Sigmoid colon (tissue), 7 donors: ENCODE measurements around the gene ICA1L. TPM values are rescaled to one million over a fixed set of nuclear protein-coding genes. Genes with fewer than 3 reads are reported as not detected.
A peak's percentile ranks its signal among the peaks of the same experiment; 100 is the strongest.
"Not testable (repeated sequence)": the region's sequence is repeated elsewhere in the genome, so short reads cannot be mapped to it uniquely, and the experiment has no call there.

Experiments used
- DNase-seq: peaks from one replicate; pipeline ENCODE4 v3.0.0-alpha.2; 2019
- H3K27ac ChIP-seq, 4 donors: fragments of 200-600 bp; sonication (generic); one replicate each; pipeline ENCODE4 v1.5.1; 2016 to 2019; ENCODE audit warnings: mild to moderate bottlenecking in 1 of 4
- H3K27me3 ChIP-seq, 3 donors: fragments of 200-600 bp; sonication (generic); one replicate each; pipeline ENCODE4 v1.5.1; 2019; ENCODE audit warnings: mild to moderate bottlenecking in 1 of 3
- H3K36me3 ChIP-seq, 4 donors: fragments of 200-600 bp; sonication (generic); one replicate each; pipeline ENCODE4 v1.5.1; 2016 to 2019
- H3K4me1 ChIP-seq, 4 donors: fragments of 200-600 bp; sonication (generic); one replicate each; pipeline ENCODE4 v1.5.1; 2017 to 2019
- H3K4me3 ChIP-seq, 4 donors: fragments of 200-600 bp; sonication (generic); one replicate each; pipeline ENCODE4 v1.5.1; 2017 to 2019; ENCODE audit warnings: mild to moderate bottlenecking in 2 of 4, moderate library complexity in 1 of 4
- H3K9me3 ChIP-seq, 4 donors: fragments of 200-600 bp in 3 of 4; sonication (generic) in 3 of 4; one replicate each; pipeline versions ENCODE4 v1.5.1 to v1.6.1; 2013 to 2019
- EP300 ChIP-seq, 4 donors: sonication (generic); formaldehyde crosslinking; IDR thresholded peaks; one replicate each; pipeline ENCODE4 v1.6.1; 2017; ENCODE audit warnings: antibody characterized with exemption in 4 of 4
- POLR2A ChIP-seq, 2 donors: fragments of 450-650 bp; IDR thresholded peaks; one replicate each; pipeline ENCODE4 v1.6.1; 2016; ENCODE audit warnings: antibody characterized with exemption in 2 of 2, mild to moderate bottlenecking in 2 of 2, moderate library complexity in 2 of 2
- POLR2AphosphoS5 ChIP-seq, 4 donors: sonication (generic); formaldehyde crosslinking; IDR thresholded peaks; one replicate each; pipeline ENCODE4 v1.6.1; 2017; ENCODE audit warnings: antibody characterized with exemption in 4 of 4
- WGBS, 2 donors: extraction: QIAGEN DNeasy Blood & Tissue Kit; methylation state at CpG; one replicate each; pipeline ENCODE4 v1.1.7; 2013; 5-methylcytosine and 5-hydroxymethylcytosine counted together
- intact Hi-C: fragments of 100-400 bp; cut with DNase I; formaldehyde crosslinking; loops from one replicate; pipeline ENCODE4 v1.15.1; 2023
- polyA plus RNA-seq, 3 donors: library from polyadenylated mRNA; stranded (reverse); fragments of 200-250 nt; gene quantifications; one replicate each; pipeline ENCODE4 v1.2.3, GENCODE V29; 2013
- total RNA-seq, 4 donors: library from RNA; depleted of rRNA; stranded (reverse); fragments of >200 nt; gene quantifications; one replicate each; pipeline ENCODE4 v1.1.0, GENCODE V29; 2016
- TF ChIP-seq, protein P1 (sequence below), 4 experiments: fragments of 450-650 bp in 3 of 4; fragments of 200-600 bp in 1 of 4; IDR thresholded peaks; one replicate each; pipeline ENCODE4 v1.5.1; 2016 to 2019; ENCODE audit warnings: antibody characterized with exemption in 4 of 4, mild to moderate bottlenecking in 3 of 4, moderate library complexity in 2 of 4
- donor health status: healthy with polysubstance abuse.
- donor health status: Bipolar disorder and iron deficiency.
- donor health status: healthy.

The ICA1L gene
- total and polyA plus RNA-seq, 7 donors: 0.46 to 28.8 (median 15.7) TPM

DNA sequence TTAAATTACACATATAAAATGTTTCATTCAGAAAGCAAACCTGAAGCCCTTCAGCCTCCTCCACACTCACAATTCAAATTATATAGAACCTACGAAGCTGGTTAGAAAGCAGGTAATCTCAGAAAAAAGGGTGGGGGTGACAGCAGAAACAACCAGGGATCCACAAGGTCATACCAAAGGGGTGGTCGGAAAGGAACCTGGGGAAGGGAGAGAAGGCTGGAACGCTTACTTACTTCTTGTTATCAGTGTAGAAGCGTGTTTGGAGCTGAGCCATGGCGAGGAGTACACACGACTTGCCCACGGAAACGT, 39.6 kb upstream of the ICA1L start:
- WGBS, 2 donors: 0 to 1% methylated on average over 8 of the region's 8 CpGs
- no peak for DNase-seq
- Histone ChIP-seq H3K36me3 (peaks cover 0 to 6% (median 0%) of the 10 kb centered on the region in 4 donors), H3K9me3 (no peaks in the 10 kb centered on the region), H3K27ac (peak overlapping the region; percentile 83 to 88 (median 86)), H3K27me3 (no peaks in the 10 kb centered on the region), H3K4me1 (peaks cover 0 to 29% (median 18%) of the 10 kb centered on the region in 4 donors), H3K4me3 (peak overlapping the region; percentile 55 to 78 (median 62))
- TF ChIP-seq POLR2A (IDR thresholded peaks at IDR 0.05): no peak
- TF ChIP-seq, protein P1, sequence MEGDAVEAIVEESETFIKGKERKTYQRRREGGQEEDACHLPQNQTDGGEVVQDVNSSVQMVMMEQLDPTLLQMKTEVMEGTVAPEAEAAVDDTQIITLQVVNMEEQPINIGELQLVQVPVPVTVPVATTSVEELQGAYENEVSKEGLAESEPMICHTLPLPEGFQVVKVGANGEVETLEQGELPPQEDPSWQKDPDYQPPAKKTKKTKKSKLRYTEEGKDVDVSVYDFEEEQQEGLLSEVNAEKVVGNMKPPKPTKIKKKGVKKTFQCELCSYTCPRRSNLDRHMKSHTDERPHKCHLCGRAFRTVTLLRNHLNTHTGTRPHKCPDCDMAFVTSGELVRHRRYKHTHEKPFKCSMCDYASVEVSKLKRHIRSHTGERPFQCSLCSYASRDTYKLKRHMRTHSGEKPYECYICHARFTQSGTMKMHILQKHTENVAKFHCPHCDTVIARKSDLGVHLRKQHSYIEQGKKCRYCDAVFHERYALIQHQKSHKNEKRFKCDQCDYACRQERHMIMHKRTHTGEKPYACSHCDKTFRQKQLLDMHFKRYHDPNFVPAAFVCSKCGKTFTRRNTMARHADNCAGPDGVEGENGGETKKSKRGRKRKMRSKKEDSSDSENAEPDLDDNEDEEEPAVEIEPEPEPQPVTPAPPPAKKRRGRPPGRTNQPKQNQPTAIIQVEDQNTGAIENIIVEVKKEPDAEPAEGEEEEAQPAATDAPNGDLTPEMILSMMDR (IDR thresholded peaks at IDR 0.05): no peak
- TF ChIP-seq POLR2AphosphoS5 (IDR thresholded peaks at IDR 0.05): no peak
- no peak for TF ChIP-seq EP300 (IDR thresholded peaks at IDR 0.05)
- intact Hi-C loops: loop anchor here (2.0 to 5.0 kb wide), 3 partner anchors 39 to 276 kb away; partner anchors contain the start of genes FAM117B and ICA1L

DNA sequence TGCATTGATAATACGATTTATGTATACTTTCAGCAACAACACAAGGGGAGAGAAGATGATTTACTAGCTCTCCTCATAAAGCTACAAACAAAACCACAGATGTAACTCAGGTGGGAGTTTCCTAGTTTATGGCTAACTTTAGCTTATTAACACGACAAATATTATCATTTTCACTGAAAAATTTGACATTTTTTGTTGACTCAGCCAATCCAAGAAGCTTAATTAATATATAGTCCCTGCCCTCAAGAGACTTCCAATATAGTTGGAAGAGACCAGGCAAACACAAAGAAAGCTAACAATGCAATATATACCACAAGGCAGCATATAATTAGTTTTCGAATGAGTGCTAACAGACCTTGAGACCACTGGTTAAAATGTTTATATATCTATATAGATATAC, 39.1 kb upstream of the ICA1L start:
- Histone ChIP-seq H3K9me3 (no peaks in the 10 kb centered on the region), H3K4me3 (peak overlapping the region in 3 of 4 donors; percentile 55 to 78 (median 57)), H3K36me3 (peaks cover 0 to 9% (median 0%) of the 10 kb centered on the region in 4 donors), H3K4me1 (peaks cover 0 to 29% (median 18%) of the 10 kb centered on the region in 4 donors), H3K27me3 (no peaks in the 10 kb centered on the region), H3K27ac (peak overlapping the region in 1 of 4 donors; percentile 84)
- intact Hi-C loops: loop anchor here (2.0 to 5.0 kb wide), 3 partner anchors 38 to 276 kb away; partner anchors contain the start of genes FAM117B and ICA1L
- TF ChIP-seq POLR2AphosphoS5 (IDR thresholded peaks at IDR 0.05) (no peak), POLR2A (IDR thresholded peaks at IDR 0.05) (no peak), EP300 (IDR thresholded peaks at IDR 0.05) (no peak)
- TF ChIP-seq, protein P1 (IDR thresholded peaks at IDR 0.05): no peak
- no peak for DNase-seq
- 0 to 13% methylated on average over 3 of the region's 3 CpGs for WGBS, 2 donors

DNA sequence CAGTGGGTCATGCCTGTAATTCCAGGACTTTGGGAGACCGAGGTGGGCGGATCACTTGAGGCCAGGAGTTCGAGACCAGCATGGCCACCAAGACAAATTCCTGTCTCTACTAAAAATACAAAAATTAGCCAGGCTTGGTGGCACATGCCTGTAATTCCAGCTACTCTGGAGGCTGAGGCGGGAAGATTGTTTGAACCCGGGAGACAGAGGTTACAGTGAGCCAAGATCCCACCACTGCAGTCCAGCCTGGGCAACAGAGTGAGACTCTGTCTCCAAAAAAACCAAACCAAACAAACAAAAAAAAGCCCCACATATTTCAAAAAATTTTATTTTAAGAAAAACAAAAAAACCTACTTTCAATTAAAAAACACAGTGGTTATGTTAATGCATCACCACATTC, 38.7 kb upstream of the ICA1L start:
- intact Hi-C loops: loop anchor here (2.0 to 5.0 kb wide), 3 partner anchors 38 to 275 kb away; partner anchors contain the start of genes FAM117B and ICA1L
- H3K4me3 ChIP-seq, H3K9me3 ChIP-seq, H3K27me3 ChIP-seq, DNase-seq, H3K27ac ChIP-seq: not testable (repeated sequence)
- 86 to 90% methylated on average over 5 of the region's 5 CpGs for WGBS, 2 donors
- peaks cover 0 to 14% (median 2%) of the 10 kb centered on the region in 4 donors for H3K36me3 ChIP-seq
- H3K4me1 ChIP-seq: peaks cover 0 to 29% (median 18%) of the 10 kb centered on the region in 4 donors

DNA sequence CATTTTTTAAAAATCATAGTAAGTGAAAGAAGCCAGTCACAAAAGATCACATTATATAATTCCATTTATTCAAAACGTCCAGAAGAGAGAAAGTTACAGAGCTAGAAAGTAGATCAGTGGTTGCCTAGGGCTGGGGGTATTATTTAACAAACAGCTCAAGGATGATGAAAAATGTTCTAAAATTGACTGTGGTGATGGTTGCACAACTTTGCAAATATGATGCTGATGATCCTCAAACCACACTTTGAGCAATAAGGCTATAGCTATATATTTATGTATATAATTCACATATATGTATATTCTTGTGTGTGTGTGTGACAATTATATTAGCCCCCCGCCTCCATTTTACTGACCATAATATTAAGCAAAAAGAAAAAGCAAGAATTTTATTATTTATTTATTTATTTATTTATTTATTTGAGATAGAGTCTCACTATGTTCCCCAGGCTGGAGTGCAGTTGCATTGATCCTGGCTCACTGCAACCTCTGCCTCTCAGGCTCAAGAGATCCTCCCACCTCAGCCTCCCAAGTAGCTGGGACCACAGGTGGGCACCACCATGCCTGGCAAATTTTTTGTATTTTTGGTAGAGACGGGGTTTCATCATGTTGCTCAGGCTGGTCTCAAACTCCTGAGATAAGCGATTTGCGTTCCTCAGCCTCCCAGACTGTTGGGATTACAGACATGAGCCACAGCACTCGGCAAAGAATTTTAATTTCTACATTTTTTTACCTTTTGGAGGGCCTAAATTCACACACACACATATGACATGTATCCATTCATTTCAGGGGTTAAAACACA, 38.0 kb upstream of the ICA1L start:
- 93% methylated on average over 6 of the region's 6 CpGs for WGBS, 2 donors
- intact Hi-C loops: loop anchor here (2.0 to 5.0 kb wide), 3 partner anchors 37 to 275 kb away; partner anchors contain the start of genes FAM117B and ICA1L
- H3K27ac ChIP-seq: no peak overlapping the region

DNA sequence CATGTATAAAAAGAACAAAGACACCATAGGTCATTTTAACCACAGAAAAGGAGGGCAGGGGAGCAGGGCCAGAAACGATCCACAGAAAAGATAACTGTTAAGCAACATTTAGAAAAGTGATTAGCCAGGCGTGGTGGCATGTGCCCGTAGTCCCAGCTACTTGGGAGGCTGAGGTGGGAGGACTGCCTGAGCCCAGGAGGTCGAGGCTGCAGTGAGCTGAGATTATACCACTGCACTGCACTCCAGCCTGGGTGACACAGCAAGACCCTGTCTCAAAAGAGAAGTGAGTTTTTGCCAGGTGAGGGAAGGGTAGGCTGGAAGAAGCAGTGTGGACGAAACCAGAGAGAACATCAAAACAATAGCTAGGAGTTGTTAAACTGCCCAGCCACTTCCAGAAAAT, 36.6 kb upstream of the ICA1L start:
- H3K9me3 ChIP-seq: no peaks in the 10 kb centered on the region
- H3K27ac ChIP-seq: no peak overlapping the region
- no peak overlapping the region for H3K4me3 ChIP-seq
- DNase-seq: no peak
- no peaks in the 10 kb centered on the region for H3K27me3 ChIP-seq
- TF ChIP-seq EP300 (IDR thresholded peaks at IDR 0.05): no peak
- no peak for TF ChIP-seq POLR2A (IDR thresholded peaks at IDR 0.05)
- H3K4me1 ChIP-seq: peaks cover 0 to 20% (median 15%) of the 10 kb centered on the region in 4 donors
- H3K36me3 ChIP-seq: peaks cover 0 to 17% (median 3%) of the 10 kb centered on the region in 4 donors
- intact Hi-C loops: no loop called here
- WGBS, 2 donors: 76 to 84% methylated on average over 5 of the region's 5 CpGs

More for the DNA sequence above, 38.0 kb upstream of the ICA1L start:
- H3K36me3 ChIP-seq: peaks cover 0 to 17% (median 3%) of the 10 kb centered on the region in 4 donors
- H3K4me1 ChIP-seq: peaks cover 0 to 29% (median 18%) of the 10 kb centered on the region in 4 donors
- H3K4me3 ChIP-seq: no peak overlapping the region
- no peaks in the 10 kb centered on the region for H3K9me3 ChIP-seq
- TF ChIP-seq EP300 (IDR thresholded peaks at IDR 0.05): no peak
- TF ChIP-seq, protein P1 (IDR thresholded peaks at IDR 0.05): no peak
- no peak for TF ChIP-seq POLR2AphosphoS5 (IDR thresholded peaks at IDR 0.05)
- TF ChIP-seq POLR2A (IDR thresholded peaks at IDR 0.05): no peak
- DNase-seq: no peak
- H3K27me3 ChIP-seq: no peaks in the 10 kb centered on the region

DNA sequence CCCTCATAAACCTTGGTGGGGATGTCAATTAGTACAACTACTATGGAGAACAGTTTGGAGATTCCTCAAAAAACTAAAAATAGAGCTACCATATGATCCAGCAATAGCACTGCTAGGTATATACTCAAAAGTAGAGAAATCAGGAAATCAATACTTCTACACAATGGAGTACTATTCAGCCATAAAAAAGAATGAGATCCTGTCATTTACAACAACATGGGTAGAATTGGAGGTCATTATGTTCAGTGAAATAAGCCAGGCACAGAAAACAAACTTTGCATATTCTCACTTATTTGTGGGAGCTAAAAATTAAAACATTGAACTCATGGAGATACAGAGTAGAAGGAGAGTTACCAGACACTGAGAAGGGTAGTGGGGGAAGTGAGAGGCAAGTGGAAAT, 33.9 kb upstream of the ICA1L start:
- H3K36me3 ChIP-seq: peaks cover 0 to 17% (median 3%) of the 10 kb centered on the region in 4 donors
- H3K27me3 ChIP-seq, DNase-seq, H3K4me1 ChIP-seq, H3K4me3 ChIP-seq, H3K9me3 ChIP-seq, intact Hi-C loops, H3K27ac ChIP-seq: not testable (repeated sequence)
